HG02852 (cell line): ENCODE measurements around the gene PURA.

Experiments
- ATAC-seq: cut with Tn5 transposase; IDR thresholded peaks from one replicate; pipeline ENCODE4 v1.9.1; 2021; ENCODE audit warnings: mild to moderate bottlenecking, moderate library complexity; ENCODE audit not compliant: unreplicated experiment

Gene PURA

GRCh38 chr5:140109759-140110645, 3.9 kb upstream of the PURA start:
- no peak for ATAC-seq

- ATAC-seq, result no peak
Measured at GRCh38 chr5:140110646-140110957, 3.3 kb upstream of the PURA start.

GRCh38 chr5:140111011-140111858, 2.7 kb upstream of the PURA start:
- no peak for ATAC-seq

GRCh38 chr5:140111859-140112551, 1.9 kb upstream of the PURA start:
- no peak for ATAC-seq

- ATAC-seq, result no peak
Measured at GRCh38 chr5:140112685-140113179, 1.2 kb upstream of the PURA start.

GRCh38 chr5:140113180-140113698, 670 bp upstream of the PURA start:
- no peak for ATAC-seq

GRCh38 chr5:140114341-140115185, 654 bp downstream of the PURA start:
- peak; percentile 28 for ATAC-seq

GRCh38 chr5:140115186-140115500, 1.2 kb downstream of the PURA start:
- ATAC-seq, result no peak

GRCh38 chr5:140116716-140117115, 2.8 kb downstream of the PURA start:
- ATAC-seq, result no peak

GRCh38 chr5:140117523-140117922, 3.6 kb downstream of the PURA start:
- ATAC-seq, result no peak

- no peak for ATAC-seq
Measured at GRCh38 chr5:140118302-140118936, 4.5 kb downstream of the PURA start.

- no peak for ATAC-seq
Measured at GRCh38 chr5:140125637-140126036, 11.7 kb downstream of the PURA start, which contains the start of gene IGIP. IGIP (plus strand) TSS chr5:140125937; CDS start chr5:140128477, 2,540 bp downstream.

GRCh38 chr5:140126315-140127012, 12.6 kb downstream of the PURA start:
- no peak for ATAC-seq

- no peak for ATAC-seq
Measured at GRCh38 chr5:140128376-140128775, 14.5 kb downstream of the PURA start.

GRCh38 chr5:140130949-140131733, 17.2 kb downstream of the PURA start:
- ATAC-seq, result no peak

GRCh38 chr5:140131967-140132409, 18.1 kb downstream of the PURA start:
- ATAC-seq, result no peak

GRCh38 chr5:140133514-140134167, 19.7 kb downstream of the PURA start:
- no peak for ATAC-seq
